ENCODE results near the gene ICA1L. TPM values are rescaled to one million over a fixed set of nuclear protein-coding genes. Genes with fewer than 3 reads are reported as not detected.
"Not testable (repeated sequence)": the region's sequence is repeated elsewhere in the genome, so short reads cannot be mapped to it uniquely, and the experiment has no call there.

The ICA1L gene
- total RNA-seq, 1 experiment from 2014 or later = 2.0 TPM

GRCh38 chr2:202881570-202881969 is 10.0 kb upstream of the ICA1L start:
- Histone ChIP-seq H3K4me3 (no peak overlapping the region), H3K27ac (no peak overlapping the region), H3K4me1 (replicated peaks) (no peaks in the 10 kb centered on the region), H3K27me3 (replicated peaks) (no peaks in the 10 kb centered on the region), H3K9me3 (replicated peaks) (no peaks in the 10 kb centered on the region), H3K36me3 (peaks cover 13% of the 10 kb centered on the region; the same call in 1 of the 2 replicates)
- no peak for DNase-seq (ENCODE audit: low read depth in 1 of 2, low spot score in 2 of 2)

- DNase-seq (ENCODE audit: low read depth in 1 of 2, low spot score in 2 of 2) = no peak
- Histone ChIP-seq H3K27ac (no peak overlapping the region), H3K9me3 (replicated peaks) (no peaks in the 10 kb centered on the region), H3K27me3 (replicated peaks) (no peaks in the 10 kb centered on the region), H3K36me3 (no peaks in the 10 kb centered on the region), H3K4me3 (no peak overlapping the region), H3K4me1 (replicated peaks) (no peaks in the 10 kb centered on the region)
Measured at GRCh38 chr2:202877699-202878098, 6.1 kb upstream of the ICA1L start.

DNA sequence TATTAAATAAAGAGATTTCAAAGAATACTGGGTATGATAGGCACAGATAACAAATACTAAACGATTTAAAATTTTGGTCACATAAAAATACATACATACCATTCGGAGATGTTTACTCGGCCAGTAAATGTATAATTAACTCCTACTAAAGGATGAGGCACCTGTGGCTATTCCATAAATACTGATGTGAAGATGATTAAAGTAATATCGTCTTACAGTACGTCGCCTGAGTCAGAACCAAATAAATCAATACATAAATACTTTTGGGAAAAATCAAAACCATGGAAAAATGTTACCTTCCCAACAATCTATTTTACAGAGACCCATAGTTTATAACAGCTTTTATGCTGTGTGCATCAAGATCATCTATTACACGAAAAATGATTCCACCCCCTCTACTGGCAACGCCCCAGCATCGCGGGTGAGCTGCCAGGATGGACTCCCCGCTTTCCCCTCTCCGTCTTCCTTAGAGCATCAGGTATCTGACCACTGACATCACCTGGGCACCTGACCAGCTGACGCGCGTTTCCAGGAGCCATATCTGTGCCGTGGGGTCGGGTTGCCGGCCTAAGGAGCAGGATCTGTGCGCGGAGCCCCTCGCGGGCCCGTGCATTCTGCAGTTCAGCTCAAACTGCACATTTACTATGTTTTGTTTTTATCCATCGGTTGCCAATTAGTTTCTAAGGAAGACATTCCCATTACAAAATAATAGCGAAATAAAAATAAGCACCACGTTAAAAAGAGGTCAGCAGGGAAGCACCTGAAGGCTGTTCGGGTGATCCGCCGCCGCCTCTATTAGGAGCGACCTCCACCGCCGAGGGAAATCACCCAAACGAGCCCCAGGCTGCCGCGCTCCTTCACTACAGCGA is 901 bp downstream of the ICA1L start:
- Histone ChIP-seq H3K36me3 (no peaks in the 10 kb centered on the region), H3K27me3 (replicated peaks) (no peaks in the 10 kb centered on the region), H3K9me3 (replicated peaks) (no peaks in the 10 kb centered on the region), H3K27ac (no peak overlapping the region), H3K4me3 (peak overlapping the region; percentile 64), H3K4me1 (replicated peaks) (no peaks in the 10 kb centered on the region)
- DNase-seq (ENCODE audit: low read depth in 1 of 2, low spot score in 2 of 2) = peak in 1 of 2 experiments; percentile 52

- Histone ChIP-seq H3K4me1 (replicated peaks) (no peaks in the 10 kb centered on the region), H3K9me3 (replicated peaks) (no peaks in the 10 kb centered on the region), H3K27ac (no peak overlapping the region), H3K4me3 (no peak overlapping the region), H3K36me3 (no peaks in the 10 kb centered on the region), H3K27me3 (replicated peaks) (no peaks in the 10 kb centered on the region)
- no peak for DNase-seq (ENCODE audit: low read depth in 1 of 2, low spot score in 2 of 2)
Measured at GRCh38 chr2:202861987-202862386, 9.6 kb downstream of the ICA1L start.

DNA sequence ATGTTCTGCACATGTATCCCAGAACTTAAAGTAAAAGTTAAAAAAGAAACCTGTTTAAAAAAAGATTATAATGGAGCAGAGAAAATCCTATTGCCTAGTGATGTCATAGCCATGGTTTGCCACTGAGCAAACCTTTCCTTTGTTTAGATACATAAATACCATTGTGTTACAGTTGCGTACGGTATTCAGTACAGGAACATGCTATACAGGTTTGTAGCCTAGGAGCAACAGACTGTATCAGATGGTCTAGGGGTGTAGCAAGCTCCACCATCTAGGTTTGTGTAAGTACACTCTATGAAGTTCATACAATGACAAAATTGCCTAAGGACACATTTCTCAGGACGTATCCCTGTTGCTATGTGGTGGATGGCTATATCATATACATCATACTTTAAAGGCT is 13.0 kb downstream of the ICA1L start:
- no peaks in the 10 kb centered on the region for H3K9me3 ChIP-seq (replicated peaks)
- no peak overlapping the region for H3K4me3 ChIP-seq
- H3K27me3 ChIP-seq (replicated peaks) = no peaks in the 10 kb centered on the region
- H3K27ac ChIP-seq = no peak overlapping the region
- DNase-seq (ENCODE audit: low read depth in 1 of 2, low spot score in 2 of 2) = no peak
- no peaks in the 10 kb centered on the region for H3K4me1 ChIP-seq (replicated peaks)
- H3K36me3 ChIP-seq = no peaks in the 10 kb centered on the region

- H3K27ac ChIP-seq; H3K27me3 ChIP-seq (replicated peaks); DNase-seq (ENCODE audit: low read depth in 1 of 2, low spot score in 2 of 2); H3K9me3 ChIP-seq (replicated peaks); H3K36me3 ChIP-seq; H3K4me1 ChIP-seq (replicated peaks); H3K4me3 ChIP-seq: not testable (repeated sequence)
Measured at GRCh38 chr2:202849343-202849742, 22.2 kb downstream of the ICA1L start.

- no peak for DNase-seq (ENCODE audit: low read depth in 1 of 2, low spot score in 2 of 2)
- H3K4me1 ChIP-seq (replicated peaks) = no peaks in the 10 kb centered on the region
Measured at GRCh38 chr2:202848813-202849212, 22.8 kb downstream of the ICA1L start.

DNA sequence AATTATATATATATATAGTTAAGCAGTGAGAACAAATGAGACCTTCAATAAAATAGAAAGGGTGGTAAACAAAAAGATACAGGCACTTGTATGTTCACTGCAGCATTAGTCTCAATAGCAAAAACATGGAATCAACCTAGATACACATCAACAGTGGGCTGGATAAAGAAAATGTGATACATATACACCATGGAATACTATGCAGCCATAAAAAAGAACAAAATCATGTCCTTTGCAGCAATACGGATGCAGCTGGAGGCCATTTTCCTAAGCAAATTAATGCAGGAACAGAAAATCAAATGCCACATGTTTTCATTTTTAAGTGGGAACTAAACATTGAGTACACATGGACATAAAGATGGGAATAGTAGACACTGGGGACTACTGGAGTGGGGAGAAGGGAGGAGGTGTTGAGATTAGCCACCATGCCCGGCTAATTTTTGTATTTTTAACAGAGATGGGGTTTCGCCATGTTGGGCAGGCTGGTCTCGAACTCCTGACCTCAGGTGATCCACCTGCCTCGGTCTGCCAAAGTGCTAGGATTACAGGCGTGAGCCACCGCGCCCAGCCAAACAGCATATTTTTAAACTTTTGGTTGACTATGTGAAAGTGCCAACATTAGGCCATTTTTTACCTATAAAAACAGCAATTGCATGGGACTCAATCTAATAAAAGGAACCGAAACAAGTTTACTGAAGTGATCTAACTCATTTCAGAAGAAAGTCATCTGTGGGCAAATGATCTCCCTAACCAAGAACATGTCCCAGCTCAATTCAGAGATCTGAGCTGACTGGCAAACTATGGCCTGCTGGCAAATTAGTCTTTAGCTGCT is 23.7 kb downstream of the ICA1L start:
- Histone ChIP-seq H3K4me3 (no peak overlapping the region), H3K4me1 (replicated peaks) (no peaks in the 10 kb centered on the region), H3K27ac (no peak overlapping the region), H3K27me3 (replicated peaks) (no peaks in the 10 kb centered on the region), H3K36me3 (no peaks in the 10 kb centered on the region), H3K9me3 (replicated peaks) (no peaks in the 10 kb centered on the region)
- no peak for DNase-seq (ENCODE audit: low read depth in 1 of 2, low spot score in 2 of 2)

More at GRCh38 chr2:202848813-202849212, 22.8 kb downstream of the ICA1L start:
- Histone ChIP-seq H3K4me3 (no peak overlapping the region), H3K9me3 (replicated peaks) (no peaks in the 10 kb centered on the region), H3K27me3 (replicated peaks) (no peaks in the 10 kb centered on the region), H3K36me3 (no peaks in the 10 kb centered on the region), H3K27ac (no peak overlapping the region)

DNA sequence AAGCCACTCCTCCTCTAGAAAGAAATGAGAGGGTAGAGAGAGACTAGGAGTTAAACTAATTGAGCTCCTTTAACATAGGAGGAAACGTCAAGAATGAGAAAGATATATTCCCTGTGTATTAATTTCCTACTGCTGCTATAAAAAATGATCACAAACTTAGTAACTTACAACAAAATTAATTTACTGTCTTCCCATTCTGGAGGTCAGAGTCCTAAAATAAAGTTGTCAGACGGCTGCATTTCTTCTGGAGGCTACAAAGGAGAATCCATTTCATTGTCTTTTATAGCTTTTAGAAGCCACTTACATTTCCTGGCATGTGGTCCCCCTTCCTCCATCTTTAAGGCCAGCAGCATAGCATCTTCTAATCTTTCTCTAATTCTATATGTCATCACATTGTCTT is 26.9 kb downstream of the ICA1L start:
- no peak overlapping the region for H3K27ac ChIP-seq
- no peaks in the 10 kb centered on the region for H3K9me3 ChIP-seq (replicated peaks)
- no peaks in the 10 kb centered on the region for H3K4me1 ChIP-seq (replicated peaks)
- H3K4me3 ChIP-seq = no peak overlapping the region
- DNase-seq (ENCODE audit: low read depth in 1 of 2, low spot score in 2 of 2) = no peak
- no peaks in the 10 kb centered on the region for H3K36me3 ChIP-seq
- H3K27me3 ChIP-seq (replicated peaks) = no peaks in the 10 kb centered on the region

DNA sequence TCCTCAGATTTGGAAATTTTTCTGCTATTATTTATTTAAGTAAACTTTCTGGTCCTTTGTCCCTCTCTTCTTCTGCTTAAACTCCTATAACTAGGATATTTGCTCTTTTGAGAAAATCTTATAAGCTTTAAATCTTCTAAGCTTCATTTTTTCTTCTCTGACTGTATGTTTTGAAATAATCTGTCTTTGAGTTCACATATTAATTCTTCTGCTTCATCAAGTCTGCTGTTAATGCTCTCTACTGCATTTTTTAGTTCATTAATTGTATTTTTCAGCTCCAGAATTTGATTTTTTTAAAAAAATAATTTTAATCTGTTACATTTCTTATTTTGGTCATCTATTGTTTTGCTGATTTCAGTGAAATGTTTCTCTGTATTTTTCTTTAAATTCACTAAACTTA is 28.9 kb downstream of the ICA1L start:
- H3K36me3 ChIP-seq = no peaks in the 10 kb centered on the region
- no peaks in the 10 kb centered on the region for H3K9me3 ChIP-seq (replicated peaks)
- H3K27me3 ChIP-seq (replicated peaks) = no peaks in the 10 kb centered on the region
- no peak overlapping the region for H3K4me3 ChIP-seq
- DNase-seq (ENCODE audit: low read depth in 1 of 2, low spot score in 2 of 2) = no peak
- no peak overlapping the region for H3K27ac ChIP-seq
- no peaks in the 10 kb centered on the region for H3K4me1 ChIP-seq (replicated peaks)

DNA sequence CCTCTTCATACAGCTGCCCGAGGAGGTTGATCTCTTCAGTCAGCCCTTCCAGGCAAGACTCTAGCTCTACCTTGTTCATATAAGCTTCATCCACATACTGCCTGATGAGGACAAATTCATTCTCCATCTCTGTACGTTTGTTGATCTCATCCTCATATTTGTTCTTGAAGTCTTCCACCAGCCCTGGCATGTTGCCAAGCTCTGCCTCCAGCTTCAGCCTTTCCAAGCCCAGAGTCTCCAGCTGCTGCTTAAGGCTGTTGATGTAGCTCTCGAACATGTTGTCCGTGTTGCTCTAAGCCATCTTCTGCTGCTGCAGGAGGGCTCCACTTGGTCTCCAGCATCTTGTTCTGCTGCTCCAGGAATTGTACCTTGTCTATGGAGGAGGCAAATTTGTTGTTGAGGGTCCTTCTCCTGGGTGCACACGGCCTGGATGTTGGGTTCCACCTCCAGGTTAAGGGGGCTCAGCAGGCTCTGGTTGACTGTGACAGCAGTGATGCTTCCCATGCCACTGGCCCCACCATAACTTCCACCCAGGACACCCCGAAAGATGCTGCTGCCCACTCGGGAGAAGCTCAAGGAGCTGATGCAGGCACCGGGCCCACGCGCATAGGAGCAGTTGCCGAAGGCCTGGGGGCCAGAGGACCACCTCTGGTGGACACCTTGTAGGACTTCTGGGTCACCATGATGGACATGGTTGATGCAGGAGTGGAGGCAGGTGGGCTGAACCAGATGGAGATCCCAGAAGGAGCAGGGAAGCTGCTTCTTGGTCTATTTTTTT is 30.3 kb downstream of the ICA1L start:
- no peaks in the 10 kb centered on the region for H3K4me1 ChIP-seq (replicated peaks)
- no peak overlapping the region for H3K27ac ChIP-seq
- H3K4me3 ChIP-seq = no peak overlapping the region
- H3K9me3 ChIP-seq (replicated peaks) = no peaks in the 10 kb centered on the region
- no peaks in the 10 kb centered on the region for H3K27me3 ChIP-seq (replicated peaks)
- no peaks in the 10 kb centered on the region for H3K36me3 ChIP-seq
- no peak for DNase-seq (ENCODE audit: low read depth in 1 of 2, low spot score in 2 of 2)

- H3K36me3 ChIP-seq = no peaks in the 10 kb centered on the region
- H3K4me1 ChIP-seq (replicated peaks) = no peaks in the 10 kb centered on the region
- H3K27ac ChIP-seq = no peak overlapping the region
- no peaks in the 10 kb centered on the region for H3K27me3 ChIP-seq (replicated peaks)
- peak in 1 of 2 experiments; percentile 41 for DNase-seq (ENCODE audit: low read depth in 1 of 2, low spot score in 2 of 2)
- no peak overlapping the region for H3K4me3 ChIP-seq
- no peaks in the 10 kb centered on the region for H3K9me3 ChIP-seq (replicated peaks)
Measured at GRCh38 chr2:202831242-202832220, 40.0 kb downstream of the ICA1L start.

- no peak overlapping the region for H3K4me3 ChIP-seq
- H3K36me3 ChIP-seq = no peaks in the 10 kb centered on the region
- no peaks in the 10 kb centered on the region for H3K27me3 ChIP-seq (replicated peaks)
- H3K27ac ChIP-seq = no peak overlapping the region
- H3K9me3 ChIP-seq (replicated peaks) = no peaks in the 10 kb centered on the region
- DNase-seq (ENCODE audit: low read depth in 1 of 2, low spot score in 2 of 2) = no peak
- no peaks in the 10 kb centered on the region for H3K4me1 ChIP-seq (replicated peaks)
Measured at GRCh38 chr2:202824901-202825300, 46.7 kb downstream of the ICA1L start.

Data from SJSA1 (cell line).